ENCODE data around the gene NDUFB3.

DNA sequence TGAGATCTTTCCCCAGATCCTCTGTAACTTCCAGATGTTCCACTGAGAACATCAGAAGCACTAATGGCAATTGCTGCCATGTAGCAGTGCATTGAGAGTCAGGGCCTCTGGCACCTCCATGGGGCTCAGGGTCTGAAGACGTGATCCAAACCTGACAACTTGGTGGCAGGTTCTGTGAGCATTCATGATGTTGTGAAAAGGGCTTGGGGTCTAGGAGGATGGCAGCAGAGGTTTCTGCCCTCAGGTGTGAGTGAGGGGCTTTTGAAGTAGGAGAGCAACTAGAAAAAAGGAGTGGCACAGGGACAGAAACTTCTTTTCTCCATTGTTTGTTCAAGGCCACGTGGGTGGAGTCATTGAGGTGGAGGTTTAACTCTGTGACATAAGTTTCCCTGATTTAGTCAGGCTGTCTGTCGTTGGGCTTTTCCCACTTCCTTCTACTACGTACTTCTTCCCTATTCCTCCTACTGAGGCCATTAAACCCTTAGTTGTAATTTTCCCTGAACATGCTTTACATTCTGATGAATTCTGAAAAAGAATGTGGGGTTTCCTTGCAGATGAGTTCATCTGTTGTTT lies 57.2 kb downstream of the NDUFB3 start:
- TF ChIP-seq, protein P1, sequence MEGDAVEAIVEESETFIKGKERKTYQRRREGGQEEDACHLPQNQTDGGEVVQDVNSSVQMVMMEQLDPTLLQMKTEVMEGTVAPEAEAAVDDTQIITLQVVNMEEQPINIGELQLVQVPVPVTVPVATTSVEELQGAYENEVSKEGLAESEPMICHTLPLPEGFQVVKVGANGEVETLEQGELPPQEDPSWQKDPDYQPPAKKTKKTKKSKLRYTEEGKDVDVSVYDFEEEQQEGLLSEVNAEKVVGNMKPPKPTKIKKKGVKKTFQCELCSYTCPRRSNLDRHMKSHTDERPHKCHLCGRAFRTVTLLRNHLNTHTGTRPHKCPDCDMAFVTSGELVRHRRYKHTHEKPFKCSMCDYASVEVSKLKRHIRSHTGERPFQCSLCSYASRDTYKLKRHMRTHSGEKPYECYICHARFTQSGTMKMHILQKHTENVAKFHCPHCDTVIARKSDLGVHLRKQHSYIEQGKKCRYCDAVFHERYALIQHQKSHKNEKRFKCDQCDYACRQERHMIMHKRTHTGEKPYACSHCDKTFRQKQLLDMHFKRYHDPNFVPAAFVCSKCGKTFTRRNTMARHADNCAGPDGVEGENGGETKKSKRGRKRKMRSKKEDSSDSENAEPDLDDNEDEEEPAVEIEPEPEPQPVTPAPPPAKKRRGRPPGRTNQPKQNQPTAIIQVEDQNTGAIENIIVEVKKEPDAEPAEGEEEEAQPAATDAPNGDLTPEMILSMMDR (IDR thresholded peaks at IDR 0.05) = no peak
- TF ChIP-seq EP300 (IDR thresholded peaks at IDR 0.05) = no peak

Measured in gastroesophageal sphincter (tissue), 3 donors.